GM21381 (cell line): ENCODE measurements around the gene PCDHGC3.
"Not testable (repeated sequence)": the region's sequence is repeated elsewhere in the genome, so short reads cannot be mapped to it uniquely, and the experiment has no call there.

Source experiments
- ATAC-seq: cut with Tn5 transposase; IDR thresholded peaks from one replicate; pipeline ENCODE4 v1.9.1; 2021; ENCODE audit warnings: mild to moderate bottlenecking, moderate library complexity; ENCODE audit not compliant: unreplicated experiment

Gene PCDHGC3

DNA sequence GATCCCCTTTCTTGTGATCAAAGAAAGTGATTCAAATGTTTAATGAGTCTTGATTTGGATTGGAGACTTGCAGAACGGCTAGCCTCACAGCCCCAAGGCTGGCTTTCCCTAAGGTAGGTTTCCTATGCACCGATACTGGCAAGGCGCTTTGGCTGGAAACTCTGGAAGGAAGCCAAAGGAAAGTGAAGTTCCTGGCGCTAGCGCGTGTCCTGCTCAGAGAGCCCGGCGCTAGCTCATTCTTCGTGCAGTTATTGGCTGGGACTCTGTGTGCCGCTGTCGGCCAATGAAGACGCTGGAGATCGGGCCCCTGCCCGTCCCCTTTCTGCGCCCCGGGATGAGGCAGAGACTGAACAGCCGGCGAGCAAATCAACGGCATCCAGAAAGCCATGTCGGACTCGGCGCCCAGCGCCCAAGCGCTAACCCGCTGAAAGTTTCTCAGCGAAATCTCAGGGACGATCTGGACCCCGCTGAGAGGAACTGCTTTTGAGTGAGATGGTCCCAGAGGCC is at the start of gene PCDHGC3:
Gene PCDHGC3 (plus strand): TSS at position 342 of the 507 bp plus-strand sequence. CDS start 151 bp downstream, at position 493.
- ATAC-seq: peak; percentile 94

DNA sequence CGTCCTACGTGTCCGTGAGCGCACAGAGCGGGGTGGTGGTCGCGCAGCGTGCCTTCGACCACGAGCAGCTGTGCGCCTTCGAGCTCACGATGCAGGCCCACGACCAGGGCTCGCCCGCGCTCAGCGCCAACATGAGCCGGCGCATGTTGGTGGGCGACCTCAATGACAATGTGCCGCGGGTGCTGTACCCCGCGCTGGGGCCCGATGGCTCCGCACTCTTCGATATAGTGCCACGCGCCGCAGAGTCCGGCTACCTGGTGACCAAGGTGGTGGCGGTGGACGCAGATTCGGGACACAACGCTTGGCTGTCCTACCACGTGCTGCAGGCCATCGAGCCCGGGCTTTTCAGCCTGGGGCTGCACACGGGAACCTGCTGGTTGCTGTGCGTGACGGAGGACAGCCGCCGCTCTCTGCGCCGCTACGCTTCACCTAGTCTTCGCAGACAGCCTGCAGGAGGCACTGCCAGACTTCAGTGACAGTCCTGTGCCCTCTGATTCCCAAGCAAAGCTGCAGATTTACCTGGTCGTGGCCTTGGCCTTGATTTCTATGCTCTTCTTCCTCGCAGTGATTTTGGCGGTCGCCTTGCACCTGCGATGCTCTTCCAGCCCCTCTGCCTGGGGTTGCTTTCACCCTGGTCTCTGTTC is 47.9 kb upstream of the PCDHGC3 start:
- ATAC-seq: no peak

DNA sequence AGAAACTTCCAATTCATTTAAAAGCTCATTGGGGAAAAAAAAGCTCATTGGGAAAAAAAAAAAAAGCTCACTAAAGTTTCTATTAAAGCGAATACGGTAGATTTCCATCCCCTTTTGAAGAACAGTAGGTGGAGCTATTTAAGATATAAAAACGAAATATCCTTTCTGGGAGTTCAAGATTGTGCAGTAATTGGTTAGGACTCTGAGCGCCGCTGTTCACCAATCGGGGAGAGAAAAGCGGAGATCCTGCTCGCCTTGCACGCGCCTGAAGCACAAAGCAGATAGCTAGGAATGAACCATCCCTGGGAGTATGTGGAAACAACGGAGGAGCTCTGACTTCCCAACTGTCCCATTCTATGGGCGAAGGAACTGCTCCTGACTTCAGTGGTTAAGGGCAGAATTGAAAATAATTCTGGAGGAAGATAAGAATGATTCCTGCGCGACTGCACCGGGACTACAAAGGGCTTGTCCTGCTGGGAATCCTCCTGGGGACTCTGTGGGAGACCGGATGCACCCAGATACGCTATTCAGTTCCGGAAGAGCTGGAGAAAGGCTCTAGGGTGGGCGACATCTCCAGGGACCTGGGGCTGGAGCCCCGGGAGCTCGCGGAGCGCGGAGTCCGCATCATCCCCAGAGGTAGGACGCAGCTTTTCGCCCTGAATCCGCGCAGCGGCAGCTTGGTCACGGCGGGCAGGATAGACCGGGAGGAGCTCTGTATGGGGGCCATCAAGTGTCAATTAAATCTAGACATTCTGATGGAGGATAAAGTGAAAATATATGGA is 45.2 kb upstream of the PCDHGC3 start, which contains the start of gene PCDHGA12:
Gene PCDHGA12 (plus strand): TSS at position 176 of the 782 bp plus-strand sequence. CDS start 253 bp downstream, at position 429.
- ATAC-seq: peak; percentile 71

DNA sequence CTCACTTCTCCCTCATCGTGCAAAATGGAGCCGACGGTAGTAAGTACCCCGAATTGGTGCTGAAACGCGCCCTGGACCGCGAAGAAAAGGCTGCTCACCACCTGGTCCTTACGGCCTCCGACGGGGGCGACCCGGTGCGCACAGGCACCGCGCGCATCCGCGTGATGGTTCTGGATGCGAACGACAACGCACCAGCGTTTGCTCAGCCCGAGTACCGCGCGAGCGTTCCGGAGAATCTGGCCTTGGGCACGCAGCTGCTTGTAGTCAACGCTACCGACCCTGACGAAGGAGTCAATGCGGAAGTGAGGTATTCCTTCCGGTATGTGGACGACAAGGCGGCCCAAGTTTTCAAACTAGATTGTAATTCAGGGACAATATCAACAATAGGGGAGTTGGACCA is 44.5 kb upstream of the PCDHGC3 start:
- ATAC-seq: no peak

DNA sequence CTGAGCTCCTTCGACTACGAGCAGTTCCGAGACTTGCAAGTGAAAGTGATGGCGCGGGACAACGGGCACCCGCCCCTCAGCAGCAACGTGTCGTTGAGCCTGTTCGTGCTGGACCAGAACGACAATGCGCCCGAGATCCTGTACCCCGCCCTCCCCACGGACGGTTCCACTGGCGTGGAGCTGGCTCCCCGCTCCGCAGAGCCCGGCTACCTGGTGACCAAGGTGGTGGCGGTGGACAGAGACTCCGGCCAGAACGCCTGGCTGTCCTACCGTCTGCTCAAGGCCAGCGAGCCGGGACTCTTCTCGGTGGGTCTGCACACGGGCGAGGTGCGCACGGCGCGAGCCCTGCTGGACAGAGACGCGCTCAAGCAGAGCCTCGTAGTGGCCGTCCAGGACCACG is 43.5 kb upstream of the PCDHGC3 start:
- not testable (repeated sequence) for ATAC-seq

DNA sequence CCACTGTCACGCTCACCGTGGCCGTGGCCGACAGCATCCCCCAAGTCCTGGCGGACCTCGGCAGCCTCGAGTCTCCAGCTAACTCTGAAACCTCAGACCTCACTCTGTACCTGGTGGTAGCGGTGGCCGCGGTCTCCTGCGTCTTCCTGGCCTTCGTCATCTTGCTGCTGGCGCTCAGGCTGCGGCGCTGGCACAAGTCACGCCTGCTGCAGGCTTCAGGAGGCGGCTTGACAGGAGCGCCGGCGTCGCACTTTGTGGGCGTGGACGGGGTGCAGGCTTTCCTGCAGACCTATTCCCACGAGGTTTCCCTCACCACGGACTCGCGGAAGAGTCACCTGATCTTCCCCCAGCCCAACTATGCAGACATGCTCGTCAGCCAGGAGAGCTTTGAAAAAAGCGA is 43.0 kb upstream of the PCDHGC3 start:
- ATAC-seq: not testable (repeated sequence)

DNA sequence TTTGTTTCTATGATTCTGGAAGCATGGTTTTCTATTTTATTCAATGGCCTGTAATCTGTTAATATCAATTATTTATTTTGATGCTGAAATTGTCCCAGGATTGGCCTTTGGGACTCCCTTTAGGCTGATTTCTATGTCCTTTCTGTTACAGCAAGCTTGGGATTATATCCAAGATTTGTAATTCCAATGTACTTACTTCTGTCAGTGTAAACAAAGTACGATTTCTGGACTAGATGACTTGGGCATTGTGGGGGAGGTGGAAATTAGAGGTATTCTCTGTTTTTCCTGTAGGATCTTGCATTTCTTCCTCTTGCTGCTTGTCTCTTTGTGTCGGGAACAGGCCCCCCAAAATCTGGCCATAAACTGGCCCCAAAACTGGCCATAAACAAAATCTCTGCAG is 41.8 kb upstream of the PCDHGC3 start:
- no peak for ATAC-seq

DNA sequence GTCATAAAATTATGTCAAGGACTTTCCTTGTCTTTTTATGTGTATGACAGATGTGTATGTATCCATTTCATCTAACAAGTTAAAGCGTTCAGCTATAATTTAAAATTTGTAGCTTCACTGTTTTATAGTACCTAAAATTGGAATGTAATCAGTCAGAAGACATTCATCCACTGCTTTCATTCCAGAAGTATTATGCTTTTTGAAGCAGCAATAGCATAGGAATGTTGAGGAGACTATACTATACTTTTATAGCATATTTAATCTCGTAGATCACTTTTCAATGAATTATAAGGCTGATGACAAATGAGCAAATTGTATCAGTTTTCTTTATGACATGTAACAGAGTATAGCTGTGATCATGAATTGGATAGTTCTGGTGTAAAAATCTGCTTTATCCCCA is 38.5 kb upstream of the PCDHGC3 start:
- no peak for ATAC-seq

DNA sequence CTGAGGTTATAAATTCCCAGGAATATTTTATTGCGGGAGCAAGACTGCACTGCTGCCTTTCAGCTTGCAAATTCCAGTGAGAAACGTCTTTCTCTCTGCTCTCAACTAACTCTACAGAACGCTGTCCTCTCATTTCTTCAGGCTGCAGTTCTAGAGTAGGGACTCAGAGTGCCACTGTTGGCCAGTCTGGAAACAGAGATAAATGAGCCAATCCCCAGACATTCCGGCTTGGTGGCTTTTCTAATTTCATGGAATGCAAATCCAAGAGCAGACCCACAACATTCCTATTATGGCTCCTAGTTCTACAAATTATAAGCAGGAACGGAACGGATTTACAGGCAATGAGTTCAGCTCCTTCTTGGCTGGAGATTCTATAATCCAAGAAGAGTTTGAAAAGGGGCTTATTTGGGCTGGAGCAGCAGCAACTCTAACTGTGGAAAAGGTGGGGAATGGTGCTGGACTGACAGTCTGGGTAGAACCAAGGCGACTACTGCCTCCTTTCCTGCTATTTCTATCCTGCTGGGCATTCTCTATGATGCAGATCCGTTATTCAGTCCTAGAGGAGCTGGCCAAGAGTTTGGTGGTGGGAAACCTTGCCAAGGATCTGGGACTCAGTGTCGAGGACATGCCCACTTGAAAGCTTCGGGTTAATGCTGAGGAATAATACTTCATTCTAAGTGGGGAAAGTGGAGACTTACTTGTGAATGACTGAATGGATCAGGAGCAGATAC is 36.2 kb upstream of the PCDHGC3 start:
- no peak for ATAC-seq

DNA sequence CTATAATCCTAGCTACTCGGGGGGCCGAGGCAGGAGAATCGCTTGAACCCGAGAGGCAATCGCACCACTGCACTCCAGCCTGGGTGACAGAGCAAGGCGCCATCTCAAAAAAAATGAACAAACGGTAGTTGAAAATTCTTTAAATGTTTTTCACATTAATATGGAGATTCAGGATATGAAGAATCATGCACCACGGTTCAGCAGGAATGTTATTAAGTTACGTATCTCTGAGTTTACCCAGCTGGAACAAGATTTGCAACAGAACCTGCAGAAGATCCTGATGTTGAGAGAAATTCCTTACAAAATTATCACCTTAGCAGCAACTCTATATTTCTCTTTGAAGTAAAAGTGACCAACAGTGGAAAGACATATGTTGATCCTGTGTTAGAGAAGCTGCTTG is 35.4 kb upstream of the PCDHGC3 start:
- ATAC-seq: no peak

DNA sequence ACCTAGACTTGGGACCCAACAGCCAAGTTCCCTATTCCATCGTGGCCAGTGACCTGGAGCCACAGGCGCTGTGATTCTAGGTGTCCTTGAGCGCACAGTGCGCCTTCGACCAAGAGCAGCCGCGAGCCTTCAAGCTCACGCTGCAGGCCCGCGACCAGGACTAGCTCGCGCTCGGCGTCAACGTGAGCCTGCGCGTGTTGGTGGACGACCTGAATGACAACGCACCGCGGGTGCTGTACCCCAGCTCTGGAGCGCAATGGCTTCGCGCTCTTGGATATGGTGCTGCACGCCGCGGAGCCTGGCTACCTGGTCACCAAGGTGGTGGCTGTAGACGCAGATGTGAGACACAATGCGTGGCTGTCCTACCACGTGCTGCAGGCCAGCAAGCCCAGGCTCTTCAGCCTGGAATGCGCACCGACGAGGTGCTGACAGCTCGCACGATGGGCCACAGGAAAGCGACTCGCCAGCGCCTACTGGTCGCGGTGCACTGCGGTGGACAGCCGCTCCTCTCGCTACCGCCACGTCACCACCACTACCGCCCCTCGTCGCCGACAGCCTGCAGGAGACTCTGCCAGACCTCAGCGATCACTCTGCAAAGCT is 34.1 kb upstream of the PCDHGC3 start:
- ATAC-seq: no peak

DNA sequence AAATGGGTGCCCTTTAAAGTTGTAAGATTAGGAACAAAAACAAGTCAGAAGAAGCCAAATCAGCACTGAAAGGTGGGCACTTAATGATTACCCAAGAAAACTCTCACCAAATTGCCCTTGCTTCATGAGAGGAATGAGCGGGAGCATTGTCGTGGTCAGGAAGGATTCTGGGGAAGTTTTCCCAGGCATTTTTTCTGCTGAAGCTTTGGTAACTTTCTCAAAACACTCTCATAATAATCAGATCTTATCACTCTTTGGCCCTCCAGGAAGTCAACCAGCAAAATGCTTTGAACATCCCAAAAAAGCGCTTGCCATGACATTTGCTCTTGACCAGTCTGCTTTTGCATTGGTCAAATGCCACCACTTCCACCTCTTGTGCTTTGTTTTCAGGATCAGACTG is 10.4 kb upstream of the PCDHGC3 start:
- ATAC-seq: no peak

DNA sequence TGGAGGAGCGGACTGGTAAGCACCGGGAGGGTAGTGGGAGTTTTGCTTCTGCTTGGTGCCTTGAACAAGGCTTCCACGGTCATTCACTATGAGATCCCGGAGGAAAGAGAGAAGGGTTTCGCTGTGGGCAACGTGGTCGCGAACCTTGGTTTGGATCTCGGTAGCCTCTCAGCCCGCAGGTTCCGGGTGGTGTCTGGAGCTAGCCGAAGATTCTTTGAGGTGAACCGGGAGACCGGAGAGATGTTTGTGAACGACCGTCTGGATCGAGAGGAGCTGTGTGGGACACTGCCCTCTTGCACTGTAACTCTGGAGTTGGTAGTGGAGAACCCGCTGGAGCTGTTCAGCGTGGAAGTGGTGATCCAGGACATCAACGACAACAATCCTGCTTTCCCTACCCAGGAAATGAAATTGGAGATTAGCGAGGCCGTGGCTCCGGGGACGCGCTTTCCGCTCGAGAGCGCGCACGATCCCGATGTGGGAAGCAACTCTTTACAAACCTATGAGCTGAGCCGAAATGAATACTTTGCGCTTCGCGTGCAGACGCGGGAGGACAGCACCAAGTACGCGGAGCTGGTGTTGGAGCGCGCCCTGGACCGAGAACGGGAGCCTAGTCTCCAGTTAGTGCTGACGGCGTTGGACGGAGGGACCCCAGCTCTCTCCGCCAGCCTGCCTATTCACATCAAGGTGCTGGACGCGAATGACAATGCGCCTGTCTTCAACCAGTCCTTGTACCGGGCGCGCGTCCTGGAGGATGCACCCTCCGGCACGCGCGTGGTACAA is 556 bp downstream of the PCDHGC3 start:
- peak; percentile 9 for ATAC-seq

DNA sequence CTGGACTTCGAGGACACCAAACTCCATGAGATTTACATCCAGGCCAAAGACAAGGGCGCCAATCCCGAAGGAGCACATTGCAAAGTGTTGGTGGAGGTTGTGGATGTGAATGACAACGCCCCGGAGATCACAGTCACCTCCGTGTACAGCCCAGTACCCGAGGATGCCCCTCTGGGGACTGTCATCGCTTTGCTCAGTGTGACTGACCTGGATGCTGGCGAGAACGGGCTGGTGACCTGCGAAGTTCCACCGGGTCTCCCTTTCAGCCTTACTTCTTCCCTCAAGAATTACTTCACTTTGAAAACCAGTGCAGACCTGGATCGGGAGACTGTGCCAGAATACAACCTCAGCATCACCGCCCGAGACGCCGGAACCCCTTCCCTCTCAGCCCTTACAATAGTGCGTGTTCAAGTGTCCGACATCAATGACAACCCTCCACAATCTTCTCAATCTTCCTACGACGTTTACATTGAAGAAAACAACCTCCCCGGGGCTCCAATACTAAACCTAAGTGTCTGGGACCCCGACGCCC is 1.3 kb downstream of the PCDHGC3 start:
- ATAC-seq: no peak

DNA sequence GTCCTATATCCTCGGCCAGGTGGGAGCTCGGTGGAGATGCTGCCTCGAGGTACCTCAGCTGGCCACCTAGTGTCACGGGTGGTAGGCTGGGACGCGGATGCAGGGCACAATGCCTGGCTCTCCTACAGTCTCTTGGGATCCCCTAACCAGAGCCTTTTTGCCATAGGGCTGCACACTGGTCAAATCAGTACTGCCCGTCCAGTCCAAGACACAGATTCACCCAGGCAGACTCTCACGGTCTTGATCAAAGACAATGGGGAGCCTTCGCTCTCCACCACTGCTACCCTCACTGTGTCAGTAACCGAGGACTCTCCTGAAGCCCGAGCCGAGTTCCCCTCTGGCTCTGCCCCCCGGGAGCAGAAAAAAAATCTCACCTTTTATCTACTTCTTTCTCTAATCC is 2.0 kb downstream of the PCDHGC3 start:
- no peak for ATAC-seq

DNA sequence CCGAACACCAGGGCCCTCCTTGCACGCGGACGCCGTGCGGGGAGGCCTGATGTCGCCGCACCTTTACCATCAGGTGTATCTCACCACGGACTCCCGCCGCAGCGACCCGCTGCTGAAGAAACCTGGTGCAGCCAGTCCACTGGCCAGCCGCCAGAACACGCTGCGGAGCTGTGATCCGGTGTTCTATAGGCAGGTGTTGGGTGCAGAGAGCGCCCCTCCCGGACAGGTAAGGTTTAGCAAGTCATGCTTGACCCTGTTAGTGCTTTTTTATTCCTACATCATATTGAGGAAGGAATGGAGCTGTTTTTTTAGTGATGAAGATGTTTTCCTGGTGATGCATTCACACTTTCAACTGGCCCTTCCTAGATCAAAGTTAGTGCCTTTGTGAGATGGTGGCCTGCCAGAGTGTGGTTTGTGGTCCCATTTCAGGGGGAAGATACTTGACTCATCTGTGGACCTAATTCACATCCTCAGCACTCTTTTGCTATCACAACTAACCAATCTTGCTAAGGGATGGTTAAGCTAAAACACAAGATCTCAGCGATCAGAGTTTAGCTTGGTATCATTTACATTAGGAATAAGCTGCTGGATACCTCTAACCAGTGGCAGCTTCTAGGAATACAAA is 2.7 kb downstream of the PCDHGC3 start:
- no peak for ATAC-seq

DNA sequence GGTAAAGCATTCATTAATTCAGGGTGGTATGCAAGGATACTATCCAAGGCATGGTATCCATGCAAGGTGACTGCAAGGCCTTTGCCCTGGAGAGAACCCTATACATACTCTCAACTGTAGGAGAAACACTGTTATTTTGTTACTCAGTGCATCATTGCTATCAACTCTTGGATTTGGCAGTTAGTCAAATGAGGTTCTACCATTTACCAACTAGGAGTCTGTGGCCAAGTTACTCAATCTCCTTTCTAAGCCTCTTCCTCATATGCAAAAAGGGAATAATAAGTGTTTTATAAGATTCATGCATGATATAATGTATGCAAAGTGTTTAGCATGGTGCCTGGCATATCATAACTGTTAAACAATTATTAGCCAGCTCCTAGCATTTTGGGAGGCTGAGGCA is 4.0 kb downstream of the PCDHGC3 start:
- no peak for ATAC-seq

DNA sequence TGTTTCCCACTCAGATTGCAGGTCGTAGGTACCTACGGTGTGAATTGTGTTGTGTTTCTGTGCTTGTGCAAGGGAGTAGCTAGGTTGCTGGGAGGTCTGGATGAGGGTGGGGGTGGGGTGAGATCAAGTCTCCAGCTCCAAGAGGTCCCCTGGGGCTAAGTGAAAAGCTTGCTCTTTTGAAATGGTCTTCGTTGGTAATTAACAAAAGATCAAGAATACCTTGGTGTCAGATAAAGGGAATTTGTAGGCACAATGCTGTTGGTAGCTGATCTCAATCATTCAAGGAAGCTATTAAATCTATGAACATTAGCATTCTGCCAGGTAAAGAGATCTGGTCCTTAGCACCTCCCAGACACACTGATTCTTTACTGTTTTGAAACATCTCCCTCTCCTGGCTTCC is 8.1 kb downstream of the PCDHGC3 start:
- ATAC-seq: no peak

DNA sequence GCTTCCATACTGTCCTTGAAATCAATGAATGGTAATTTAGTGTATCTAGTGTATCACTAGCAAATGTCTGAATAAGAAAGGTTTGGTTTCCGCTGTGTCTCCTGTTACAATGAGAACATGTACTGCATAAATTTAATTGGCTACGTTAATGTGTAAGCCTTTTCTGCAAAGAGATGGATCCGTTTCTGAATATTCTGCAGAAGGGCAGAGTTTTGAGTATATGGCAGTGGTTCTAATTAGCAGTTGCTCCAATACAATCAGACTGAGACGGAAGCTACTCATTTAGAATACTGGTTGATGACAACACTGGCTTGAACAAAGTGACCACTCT is 8.5 kb downstream of the PCDHGC3 start:
- ATAC-seq: no peak
